ENCODE measurements around the gene OR2D3.

GRCh38 chr11:6925636-6926207, 4.9 kb downstream of the OR2D3 start:
- TF ChIP-seq YY1 (IDR thresholded peaks at IDR 0.05; ENCODE audit: insufficient read depth, insufficient read length) (no peak), ZNF274 (IDR thresholded peaks at IDR 0.05; ENCODE audit: low read depth, low read length) (no peak), SUZ12 (IDR thresholded peaks at IDR 0.05; ENCODE audit: extremely low read depth, insufficient read depth, insufficient read length) (no peak)

Data from NT2/D1 (cell line).